ENCODE data around the gene PGBD1. TPM values are rescaled to one million over a fixed set of nuclear protein-coding genes. Genes with fewer than 3 reads are reported as not detected.

PGBD1 gene
- total RNA-seq, 1 experiment from 2014 or later: 5.2 TPM

Small RNAs within 50 kb of the gene (small RNA-seq; reads per million reads assigned to genes)
- gene AL021997.1: 0 reads per million in 2 experiments
- 0 to 0.02 reads per million in 2 experiments for gene AL021997.2

Other genes starting within 250 kb of the PGBD1 start
- 0.84 and 1.1 TPM in 2 replicates for gene ZNF165, start 201.0 kb upstream of the PGBD1 start, total RNA-seq (2014; rRNA removed; shearing (Covaris generic))
- 5.6 and 7.9 TPM in 2 replicates for gene ZSCAN16, start 157.0 kb upstream of the PGBD1 start, total RNA-seq (2014; rRNA removed; shearing (Covaris generic))
- 13.1 and 14.8 TPM in 2 replicates for gene ZKSCAN8, start 139.7 kb upstream of the PGBD1 start, total RNA-seq (2014; rRNA removed; shearing (Covaris generic))
- 10.4 and 10.9 TPM in 2 replicates for gene ZSCAN9, start 56.3 kb upstream of the PGBD1 start, total RNA-seq (2014; rRNA removed; shearing (Covaris generic))
- gene ZKSCAN4, start 29.3 kb upstream of the PGBD1 start, total RNA-seq (2014; rRNA removed; shearing (Covaris generic)): 2.6 and 3.4 TPM in 2 replicates
- not detected in 2 replicates for gene NKAPL, start 22.3 kb upstream of the PGBD1 start, total RNA-seq (2014; rRNA removed; shearing (Covaris generic))
- 10.6 and 11.0 TPM in 2 replicates for gene ZSCAN26, start 14.4 kb upstream of the PGBD1 start, total RNA-seq (2014; rRNA removed; shearing (Covaris generic))
- 31.9 and 41.4 TPM in 2 replicates for gene ZSCAN31, start 54.6 kb downstream of the PGBD1 start, total RNA-seq (2014; rRNA removed; shearing (Covaris generic))
- 5.6 TPM in 2 replicates for gene ZKSCAN3, start 68.4 kb downstream of the PGBD1 start, total RNA-seq (2014; rRNA removed; shearing (Covaris generic))
- gene ZSCAN12, start 118.2 kb downstream of the PGBD1 start, total RNA-seq (2014; rRNA removed; shearing (Covaris generic)): 3.9 and 5.7 TPM in 2 replicates
- not detected in 2 replicates for gene ZSCAN23, start 161.9 kb downstream of the PGBD1 start, total RNA-seq (2014; rRNA removed; shearing (Covaris generic))
- not detected in 2 replicates for gene GPX6, start 234.2 kb downstream of the PGBD1 start, total RNA-seq (2014; rRNA removed; shearing (Covaris generic))
- gene GPX5, start 244.3 kb downstream of the PGBD1 start, total RNA-seq (2014; rRNA removed; shearing (Covaris generic)): not detected in 2 replicates

Measured in NCI-H460 (cell line).